GM19023 (cell line): Measurements from ENCODE around the gene TCERG1L.

Source experiments
- ATAC-seq: cut with Tn5 transposase; IDR thresholded peaks from one replicate; pipeline ENCODE4 v1.9.1; 2021; ENCODE audit warnings: mild to moderate bottlenecking, moderate library complexity; ENCODE audit not compliant: unreplicated experiment

The TCERG1L gene

DNA sequence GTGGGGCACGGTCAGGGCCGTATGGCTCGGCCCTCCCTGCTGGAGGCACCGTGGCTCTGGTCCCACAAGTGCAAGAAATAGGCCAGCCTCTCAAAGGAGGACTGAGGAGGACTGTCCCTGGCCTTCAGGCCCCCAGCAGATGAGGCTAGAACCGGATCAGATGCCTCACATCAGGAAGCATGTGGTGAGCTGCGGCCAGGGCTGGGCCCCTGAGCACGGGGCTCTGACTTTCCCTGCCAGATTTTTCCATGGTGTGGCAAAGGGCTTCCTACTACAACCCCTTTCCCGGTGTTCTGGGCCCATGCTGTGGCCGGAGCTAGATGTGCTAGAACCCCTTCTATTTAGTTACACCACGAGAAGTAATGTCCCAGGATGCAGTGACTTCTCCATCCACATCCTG lies 100.4 kb downstream of the TCERG1L start:
- ATAC-seq = no peak

GRCh38 chr10:131210181-131210580 lies 101.3 kb downstream of the TCERG1L start:
- ATAC-seq = no peak

DNA sequence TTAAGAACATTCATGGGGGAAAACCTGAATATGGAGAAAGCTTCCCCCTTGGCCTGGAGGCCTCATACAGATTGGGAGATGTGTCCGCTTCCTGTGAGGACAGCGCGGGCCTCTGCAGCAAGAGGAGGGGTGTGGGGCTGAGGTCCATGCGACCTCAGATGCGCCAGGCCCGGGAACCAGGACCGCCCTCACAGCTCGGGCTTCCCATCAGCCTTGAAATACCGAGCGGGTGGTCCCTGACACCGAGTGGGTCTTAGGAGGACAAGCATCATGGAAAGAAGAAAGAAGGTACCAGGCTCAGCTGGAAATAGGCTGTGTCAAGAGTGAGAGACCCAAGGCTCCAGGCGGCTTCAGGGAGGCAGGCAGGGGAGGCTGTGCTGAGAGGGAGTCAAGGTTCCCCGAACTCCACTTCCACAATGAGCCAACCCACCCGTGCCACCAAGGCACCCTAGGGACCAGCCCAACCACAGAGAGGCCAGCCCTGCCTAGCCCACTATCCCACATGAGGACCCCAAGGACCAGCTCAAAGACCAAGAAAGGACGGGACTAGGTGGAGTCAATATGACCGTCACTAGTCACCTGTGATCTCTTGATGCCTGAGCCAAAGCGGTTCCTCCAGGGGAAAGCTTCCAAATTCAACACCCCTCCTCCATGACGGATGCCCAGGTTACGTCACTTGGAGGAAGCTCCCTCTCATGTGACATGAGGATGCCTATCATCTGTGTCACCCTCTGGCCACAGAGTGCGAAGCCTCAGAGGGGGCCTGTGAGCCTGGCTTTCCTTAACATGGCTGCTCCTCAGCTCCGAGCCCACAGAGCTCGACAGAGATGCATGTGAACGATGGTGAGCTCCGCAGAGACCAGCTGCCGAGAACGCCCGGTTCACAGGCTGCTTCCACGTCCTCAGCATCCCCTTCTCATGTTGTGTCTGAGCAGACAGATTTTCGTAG lies 103.7 kb downstream of the TCERG1L start:
- ATAC-seq = no peak

- no peak for ATAC-seq
Observed at GRCh38 chr10:131207176-131207575, 104.3 kb downstream of the TCERG1L start.

- no peak for ATAC-seq
Observed at GRCh38 chr10:131206111-131206995, 105.2 kb downstream of the TCERG1L start.

GRCh38 chr10:131205556-131205955 lies 106.0 kb downstream of the TCERG1L start:
- ATAC-seq = no peak

GRCh38 chr10:131204406-131205152 lies 106.9 kb downstream of the TCERG1L start:
- ATAC-seq = no peak

GRCh38 chr10:131203456-131204357 lies 107.8 kb downstream of the TCERG1L start:
- no peak for ATAC-seq

GRCh38 chr10:131202990-131203389 lies 108.5 kb downstream of the TCERG1L start:
- no peak for ATAC-seq

DNA sequence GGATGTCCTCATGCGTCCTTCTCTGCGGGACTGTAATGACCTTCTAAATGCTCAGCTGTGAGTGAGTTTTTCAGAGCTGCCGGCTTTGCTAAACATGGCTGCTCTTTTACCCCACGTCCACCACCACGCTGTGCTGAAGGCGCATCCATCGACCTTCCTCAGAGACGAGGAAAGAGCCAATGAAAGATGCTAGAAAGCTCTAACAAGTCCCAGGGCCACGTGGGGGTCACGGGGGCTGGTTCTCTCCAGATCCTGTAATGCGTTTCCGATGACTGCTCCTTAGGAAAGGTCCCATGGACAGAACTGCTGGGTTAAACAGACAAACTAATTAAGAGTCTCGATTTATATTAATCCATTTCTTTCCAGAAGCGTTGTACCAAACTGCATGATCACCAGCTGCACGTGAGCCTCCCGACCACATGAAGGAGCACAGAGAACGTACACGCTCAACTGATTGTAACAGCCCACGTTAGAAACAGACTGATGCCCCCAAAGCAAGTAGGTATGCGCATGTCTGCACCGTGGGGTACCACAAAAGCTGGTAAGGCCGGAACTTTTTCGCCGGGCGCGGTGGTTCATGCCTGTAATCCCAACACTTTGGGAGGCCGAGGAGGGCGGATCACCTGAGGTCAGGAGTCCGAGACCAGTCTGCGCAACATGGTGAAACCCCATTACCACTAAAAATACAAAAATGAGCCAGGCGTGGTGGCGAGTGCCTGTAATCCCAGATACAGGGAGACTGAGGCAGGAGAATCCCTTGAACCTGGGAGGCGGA lies 109.6 kb downstream of the TCERG1L start:
- ATAC-seq = no peak

DNA sequence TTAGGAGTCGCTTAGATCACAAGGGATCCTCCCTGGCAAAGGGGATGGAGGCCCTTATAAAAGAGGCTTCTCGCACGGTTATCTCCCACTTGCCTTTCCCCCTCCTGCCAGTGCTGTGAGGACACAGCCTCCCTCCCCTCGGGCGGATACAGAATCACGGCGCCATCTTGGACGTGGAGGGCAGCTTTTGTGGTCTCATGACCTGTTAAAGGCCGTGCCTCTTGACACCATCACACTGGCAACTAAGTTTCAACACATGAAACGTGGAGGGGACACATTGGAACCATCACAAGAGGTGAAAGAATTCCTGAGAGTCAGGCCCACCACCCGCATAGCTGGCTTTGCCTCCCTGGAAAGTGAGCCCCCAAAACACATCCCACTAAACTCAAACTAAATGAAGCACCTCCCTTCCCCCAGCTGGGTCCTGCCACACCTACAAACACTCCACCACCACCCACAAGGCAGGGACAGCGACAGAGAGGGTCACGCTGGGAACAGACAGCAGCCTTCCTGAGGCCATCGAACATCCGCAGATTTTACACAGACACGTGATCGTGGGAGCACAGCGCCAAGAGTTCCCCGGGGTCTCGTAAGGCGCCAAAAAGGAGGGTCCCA lies 110.6 kb downstream of the TCERG1L start:
- no peak for ATAC-seq

DNA sequence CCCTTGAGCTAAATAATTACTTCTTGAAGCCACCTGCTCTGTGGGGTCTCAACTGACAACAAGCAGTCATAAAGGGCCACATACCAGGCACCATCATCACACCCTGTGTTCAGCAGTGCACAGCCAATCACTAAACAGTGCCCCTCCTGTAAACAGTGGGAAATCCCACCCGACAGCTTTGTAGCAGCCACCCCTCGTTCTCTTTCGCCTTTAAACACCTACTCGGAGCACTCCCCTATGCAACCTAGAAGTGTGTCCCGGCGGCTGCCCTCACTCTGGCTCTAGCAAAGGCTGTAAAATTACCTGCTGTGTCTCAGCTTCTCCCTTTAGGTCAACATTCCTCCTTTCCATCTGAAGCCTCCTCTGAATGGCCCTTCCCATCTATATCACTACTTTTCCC lies 111.9 kb downstream of the TCERG1L start:
- no peak for ATAC-seq

DNA sequence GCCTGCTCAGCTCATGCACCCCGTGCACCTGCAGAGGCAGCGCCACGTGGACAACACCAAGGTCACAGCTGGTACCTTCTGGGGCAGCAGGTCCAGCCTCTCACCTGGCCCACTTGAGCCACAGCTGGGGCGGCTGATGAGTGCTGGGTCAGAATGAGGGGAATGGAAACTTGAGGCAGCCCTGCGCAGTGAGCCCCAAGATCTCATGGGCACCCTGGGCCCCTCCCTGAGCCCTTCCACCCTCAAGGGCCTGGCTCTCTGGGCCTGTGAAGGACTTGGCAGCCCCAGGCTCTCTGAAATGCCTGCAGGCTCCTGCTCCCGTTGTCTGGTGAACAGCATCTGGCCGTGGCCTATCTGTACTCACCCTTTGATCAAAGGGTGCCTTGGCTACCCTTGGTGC lies 112.7 kb downstream of the TCERG1L start:
- ATAC-seq = no peak

GRCh38 chr10:131198401-131198800 lies 113.1 kb downstream of the TCERG1L start:
- ATAC-seq = no peak

DNA sequence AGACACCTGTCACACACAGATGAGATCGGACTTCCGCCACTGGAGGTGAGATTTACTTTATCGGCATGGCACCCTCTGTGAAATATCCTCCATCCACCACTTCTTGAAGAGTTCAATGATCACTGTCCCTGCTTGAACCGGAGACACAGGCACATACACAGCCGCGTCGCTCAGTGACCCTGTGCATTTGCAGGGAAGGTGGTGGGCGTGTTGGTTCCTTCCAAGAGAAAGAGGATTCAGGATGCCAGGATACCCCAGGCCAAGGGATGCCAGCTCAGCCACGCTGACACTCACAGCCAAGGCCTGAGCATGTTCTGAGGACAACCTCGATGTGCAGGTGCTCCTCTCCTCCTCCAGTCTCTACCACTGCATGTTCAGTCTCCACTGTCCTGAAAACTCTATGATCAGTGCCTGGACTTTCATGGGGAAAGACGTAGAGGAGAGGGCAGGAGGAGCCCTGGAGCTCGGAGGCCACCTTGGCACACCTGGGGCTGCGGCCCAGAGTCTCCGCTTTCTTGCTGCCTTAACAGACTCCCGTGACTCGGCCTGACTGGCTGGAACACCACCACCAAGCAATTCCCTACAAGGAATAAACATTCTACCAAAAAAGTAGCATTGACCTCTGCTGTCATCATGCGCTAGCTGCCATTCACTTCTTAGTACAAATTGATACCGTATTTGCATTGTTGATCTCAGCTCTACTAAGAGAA lies 115.2 kb downstream of the TCERG1L start:
- no peak for ATAC-seq

DNA sequence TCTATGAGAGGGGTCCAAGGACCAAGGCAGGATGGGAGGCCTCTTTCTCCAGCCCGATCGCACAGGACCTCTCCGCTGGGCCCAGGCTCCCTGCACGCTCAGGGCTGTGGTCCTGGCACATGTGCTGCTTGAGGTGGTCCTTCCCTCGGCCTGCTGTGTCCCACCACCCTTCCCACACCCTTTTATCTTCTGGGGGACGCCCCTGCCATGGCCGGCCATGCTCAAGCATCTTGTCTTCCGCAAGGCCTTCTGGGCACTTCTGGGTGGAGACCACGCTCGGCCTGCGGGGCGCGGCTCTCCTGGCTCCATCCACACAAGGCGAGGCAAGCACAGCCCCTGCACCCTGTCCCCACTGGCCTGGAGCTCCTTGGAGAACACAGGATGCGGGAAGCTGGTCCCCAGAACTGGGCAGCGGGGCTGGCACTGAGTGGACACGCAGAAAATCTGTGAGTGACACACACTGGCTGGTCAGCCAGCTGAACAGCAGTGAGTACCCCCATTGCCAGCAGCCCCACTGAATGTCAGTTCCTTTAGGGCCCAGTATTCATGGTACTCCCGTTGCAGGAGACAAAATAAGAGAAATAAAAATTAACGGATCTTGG lies 115.9 kb downstream of the TCERG1L start:
- ATAC-seq = no peak

GRCh38 chr10:131195116-131195515 lies 116.4 kb downstream of the TCERG1L start:
- no peak for ATAC-seq

DNA sequence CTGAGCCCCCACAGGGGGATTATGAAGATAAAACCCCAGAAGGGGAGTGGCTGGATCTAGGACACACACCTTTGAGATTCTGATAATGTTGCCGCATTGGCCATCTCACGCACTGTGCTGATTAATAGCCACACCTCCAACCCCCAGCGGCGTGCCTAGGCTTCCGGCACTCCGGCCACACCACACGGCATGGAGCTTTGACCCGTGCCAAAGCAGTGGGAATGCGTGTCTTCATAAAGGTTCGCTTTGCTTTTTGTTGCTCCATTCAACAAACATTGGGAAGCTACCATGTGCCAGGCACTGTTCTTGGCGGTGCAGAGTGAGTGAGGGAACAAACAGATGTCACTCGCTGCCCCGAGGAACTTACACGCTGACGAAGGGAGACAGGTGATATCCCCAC lies 117.6 kb downstream of the TCERG1L start:
- no peak for ATAC-seq
